ENCODE data around the gene RAB25. TPM values are rescaled to one million over a fixed set of nuclear protein-coding genes. Genes with fewer than 3 reads are reported as not detected.
A peak's percentile ranks its signal among the peaks of the same experiment; 100 is the strongest.

The RAB25 gene
- total and polyA plus RNA-seq, 2 of the 13 experiments (the other 11 are each of a cell fraction or from before 2014, with no cell fraction given): 0.20 to 0.22 TPM

GRCh38 chr1:156104861-156105832, 44.2 kb downstream of the RAB25 start (continued):
- TF ChIP-seq SNAI1 (CRISPR knock-in tag; IDR thresholded peaks at IDR 0.05; ENCODE audit: borderline replicate concordance) (no peak), ZNF282 (IDR thresholded peaks at IDR 0.05; ENCODE audit: partially characterized antibody) (no peak), ZNF33A (CRISPR knock-in tag; IDR thresholded peaks at IDR 0.05; ENCODE audit: borderline replicate concordance) (no peak), ELK4 (CRISPR knock-in tag; IDR thresholded peaks at IDR 0.05; ENCODE audit: borderline replicate concordance) (no peak), HNF1B (CRISPR knock-in tag; IDR thresholded peaks at IDR 0.05) (no peak), ZNF263 (CRISPR knock-in tag; IDR thresholded peaks at IDR 0.05) (no peak), ATF7 (IDR thresholded peaks at IDR 0.05) (no peak), ATF7 (CRISPR knock-in tag; IDR thresholded peaks at IDR 0.05) (no peak), ZNF710 (CRISPR knock-in tag; IDR thresholded peaks at IDR 0.05; ENCODE audit: borderline replicate concordance) (0 out of 2 replicates have a peak, but pooled peaks have one; percentile 26), ZSCAN9 (CRISPR knock-in tag; IDR thresholded peaks at IDR 0.05; ENCODE audit: borderline replicate concordance) (no peak), ZNF160 (CRISPR knock-in tag; IDR thresholded peaks at IDR 0.05) (0 out of 2 replicates have a peak, but pooled peaks have one; percentile 19), ZMYM4 (CRISPR knock-in tag; IDR thresholded peaks at IDR 0.05) (0 out of 2 replicates have a peak, but pooled peaks have one; percentile 23), MTA3 (CRISPR knock-in tag; IDR thresholded peaks at IDR 0.05) (no peak), ZNF142 (CRISPR knock-in tag; IDR thresholded peaks at IDR 0.05) (no peak), SIN3A (IDR thresholded peaks at IDR 0.05; ENCODE audit: borderline replicate concordance, low read depth, low read length) (0 out of 2 replicates have a peak, but pooled peaks have one; percentile 16), ZNF724P (CRISPR knock-in tag; IDR thresholded peaks at IDR 0.05; ENCODE audit: borderline replicate concordance) (no peak), ARNT (IDR thresholded peaks at IDR 0.05) (no peak)
